T-cell (primary cell): ENCODE measurements around the gene ACAP3. TPM values are rescaled to one million over a fixed set of nuclear protein-coding genes. Genes with fewer than 3 reads are reported as not detected.
A peak's percentile ranks its signal among the peaks of the same experiment; 100 is the strongest.
"Not testable (repeated sequence)": the region's sequence is repeated elsewhere in the genome, so short reads cannot be mapped to it uniquely, and the experiment has no call there.

Experiments
- ATAC-seq, 4 experiments: fragments of 200-7000 bp in 3 of 4; fragments of 150-1000 bp in 1 of 4; cut with Tn5 transposase; replicated peaks in 1 of 4; 1 replicate in 3 of 4; 2 replicates in 1 of 4; pipeline ENCODE4 v1.10.0; 2021; ENCODE audit warnings: moderate library complexity in 3 of 4, mild to moderate bottlenecking in 2 of 4, moderate number of reproducible peaks in 1 of 4
- CTCF ChIA-PET, 2 donors: fragments of 300-600 bp; sonication (Branson Sonifier 250); formaldehyde crosslinking; loops; one replicate each; lab custom pipeline; 2022; ENCODE audit warnings: antibody characterized with exemption in 2 of 2; lab: Charles Lee
- POLR2A ChIA-PET, 2 donors: fragments of 300-600 bp; sonication (Branson Sonifier 250); formaldehyde crosslinking; loops; one replicate each; lab custom pipeline; 2022; ENCODE audit warnings: antibody characterized with exemption in 2 of 2; lab: Charles Lee
- DNase-seq, 35 experiments: peaks; one replicate each; pipeline versions ENCODE4 v3.0.0 to v3.0.0-alpha.2; 2013 to 2023
- H3K27ac ChIP-seq: one replicate; pipeline ENCODE4 v1.5.1; 2013; ENCODE audit warnings: low read length
- H3K27me3 ChIP-seq, 2 experiments: replicated peaks in 1 of 2; 1 replicate in 1 of 2; 2 replicates in 1 of 2; pipeline versions ENCODE4 v1.6.1 to v1.7.0; 2013; ENCODE audit warnings: low read length in 1 of 2, mixed read lengths in 1 of 2; ENCODE audit not compliant: control insufficient read depth in 2 of 2, insufficient read depth in 2 of 2; ENCODE audit errors: extremely low read depth in 1 of 2
- H3K36me3 ChIP-seq, 2 donors: 1 replicate in 1 of 2; 2 replicates in 1 of 2; pipeline versions ENCODE4 v1.6.1 to v1.7.0; 2013; ENCODE audit warnings: low read length in 1 of 2; ENCODE audit not compliant: control insufficient read depth in 2 of 2, insufficient read depth in 1 of 2; ENCODE audit errors: extremely low read depth in 1 of 2
- H3K4me1 ChIP-seq, 2 experiments: 1 replicate in 1 of 2; 2 replicates in 1 of 2; pipeline versions ENCODE4 v1.6.1 to v1.7.0; 2013; ENCODE audit warnings: low read length in 2 of 2, mixed read lengths in 1 of 2; ENCODE audit not compliant: insufficient read depth in 2 of 2, control insufficient read depth in 1 of 2; ENCODE audit errors: extremely low read depth in 1 of 2
- H3K4me3 ChIP-seq, 2 donors: 1 replicate in 1 of 2; 2 replicates in 1 of 2; pipeline versions ENCODE4 v1.5.1 to v1.7.0; 2013; ENCODE audit warnings: mild to moderate bottlenecking in 2 of 2, low read length in 1 of 2, moderate library complexity in 1 of 2; ENCODE audit not compliant: control insufficient read depth in 1 of 2; ENCODE audit errors: extremely low read depth in 1 of 2
- H3K9me3 ChIP-seq: 2 replicates; pipeline ENCODE4 v1.7.0; 2013
- H3K27ac Mint-ChIP-seq, 2 donors: one replicate each; pipeline ENCODE4 v1.8.0; 2020 to 2021; ENCODE audit warnings: mild to moderate bottlenecking in 2 of 2, mixed read lengths in 2 of 2
- H3K27me3 Mint-ChIP-seq, 2 donors: one replicate each; pipeline ENCODE4 v1.8.0; 2021 to 2022; ENCODE audit warnings: mixed read lengths in 2 of 2
- H3K36me3 Mint-ChIP-seq: one replicate; pipeline ENCODE4 v1.8.0; 2021; ENCODE audit warnings: mixed read lengths
- H3K4me1 Mint-ChIP-seq, 3 donors: one replicate each; pipeline ENCODE4 v1.8.0; 2020 to 2022; ENCODE audit warnings: mixed read lengths in 3 of 3, mild to moderate bottlenecking in 1 of 3
- H3K4me3 Mint-ChIP-seq, 3 donors: one replicate each; pipeline ENCODE4 v1.8.0; 2020 to 2022; ENCODE audit warnings: mild to moderate bottlenecking in 3 of 3, mixed read lengths in 3 of 3, moderate library complexity in 3 of 3
- H3K9me3 Mint-ChIP-seq, 3 donors: one replicate each; pipeline ENCODE4 v1.8.0; 2020 to 2022; ENCODE audit warnings: mixed read lengths in 3 of 3
- WGBS: methylation state at CpG from one replicate; pipeline ENCODE4 v1.1.5; 2013; ENCODE audit warnings: missing lambda C conversion rate; ENCODE audit not compliant: insufficient coverage; 5-methylcytosine and 5-hydroxymethylcytosine counted together
- total RNA-seq, 35 experiments: library from RNA in 6 of 35; stranded (reverse) in 6 of 35; fragments of 120-200 nt in 1 of 35; gene quantifications; one replicate each; pipeline versions ENCODE4 v1.2.1 to v1.2.4 and lab custom pipeline; 2013 to 2026

The ACAP3 gene
- total RNA-seq, 5 donors from 2014 or later (not counting 1 experiment from before 2014, with no cell fraction given) = 63.0 to 107 (median 99.8) TPM

DNA sequence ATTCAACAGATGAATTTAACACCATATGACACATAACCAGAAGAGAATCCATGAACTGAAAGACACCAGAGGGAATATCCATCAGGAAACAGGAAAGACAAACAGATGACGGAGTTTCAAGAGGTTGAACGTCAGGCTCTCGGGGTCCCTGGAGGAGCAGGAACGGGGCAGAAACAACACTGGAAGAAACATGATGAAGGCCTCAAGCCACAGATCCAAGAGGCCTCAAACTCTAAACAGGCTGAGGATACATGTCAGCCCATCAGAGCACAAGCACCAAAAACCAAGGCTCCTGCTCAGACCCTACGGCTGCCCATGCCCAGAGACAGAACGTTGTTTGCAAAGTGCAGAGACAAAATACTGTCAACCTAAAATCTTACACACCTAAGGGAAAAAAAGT is 9.7 kb upstream of the ACAP3 start:
- ChIA-PET CTCF (no interaction called here), POLR2A (no interaction called here)
- H3K27ac ChIP-seq = no peak overlapping the region
- no peak for DNase-seq
- peaks cover 37 to 61% of the 10 kb centered on the region in 2 donors for H3K36me3 ChIP-seq
- Mint-ChIP-seq H3K27me3 (no peaks in the 10 kb centered on the region), H3K36me3 (peaks cover 19% of the 10 kb centered on the region), H3K9me3 (no peaks in the 10 kb centered on the region), H3K4me3 (no peak overlapping the region), H3K4me1 (peaks cover 5 to 17% (median 16%) of the 10 kb centered on the region in 3 donors), H3K27ac (peak overlapping the region in 1 of 2 donors; percentile 16)
- H3K9me3 ChIP-seq = no peaks in the 10 kb centered on the region
- no peak overlapping the region for H3K4me3 ChIP-seq
- no peaks in the 10 kb centered on the region for H3K27me3 ChIP-seq
- peaks cover 0 to 23% of the 10 kb centered on the region in 2 experiments for H3K4me1 ChIP-seq
- 96% methylated on average over 4 of the region's 6 CpGs for WGBS
- no peak for ATAC-seq

DNA sequence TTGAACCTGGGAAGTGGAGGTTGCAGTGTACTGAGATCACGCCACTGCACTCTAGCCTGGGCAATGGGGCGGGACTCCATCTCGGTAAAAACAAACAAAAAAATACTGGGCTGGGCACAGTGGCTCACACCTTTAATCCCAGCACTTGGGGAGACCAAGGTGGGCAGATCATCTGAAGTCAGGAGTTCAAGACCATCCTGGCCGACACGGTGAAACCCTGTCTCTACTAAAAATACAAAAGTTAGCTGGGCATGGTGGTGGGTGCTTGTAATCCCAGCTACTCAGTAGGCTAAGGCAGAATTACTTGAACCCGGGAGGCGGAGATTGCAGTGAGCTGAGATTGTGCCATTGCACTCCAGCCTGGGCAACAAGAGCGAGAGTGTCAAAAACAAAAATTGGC is 8.5 kb upstream of the ACAP3 start:
- H3K27ac ChIP-seq, H3K4me3 Mint-ChIP-seq, H3K27me3 ChIP-seq, H3K9me3 Mint-ChIP-seq, ATAC-seq, POLR2A ChIA-PET, CTCF ChIA-PET, H3K27me3 Mint-ChIP-seq, H3K9me3 ChIP-seq, H3K4me1 Mint-ChIP-seq, DNase-seq, H3K4me3 ChIP-seq, H3K27ac Mint-ChIP-seq: not testable (repeated sequence)
- 93% methylated on average over 3 of the region's 8 CpGs for WGBS
- H3K4me1 ChIP-seq = peaks cover 0 to 12% of the 10 kb centered on the region in 2 experiments
- H3K36me3 ChIP-seq = peaks cover 39 to 72% of the 10 kb centered on the region in 2 donors
- H3K36me3 Mint-ChIP-seq = peaks cover 19% of the 10 kb centered on the region

DNA sequence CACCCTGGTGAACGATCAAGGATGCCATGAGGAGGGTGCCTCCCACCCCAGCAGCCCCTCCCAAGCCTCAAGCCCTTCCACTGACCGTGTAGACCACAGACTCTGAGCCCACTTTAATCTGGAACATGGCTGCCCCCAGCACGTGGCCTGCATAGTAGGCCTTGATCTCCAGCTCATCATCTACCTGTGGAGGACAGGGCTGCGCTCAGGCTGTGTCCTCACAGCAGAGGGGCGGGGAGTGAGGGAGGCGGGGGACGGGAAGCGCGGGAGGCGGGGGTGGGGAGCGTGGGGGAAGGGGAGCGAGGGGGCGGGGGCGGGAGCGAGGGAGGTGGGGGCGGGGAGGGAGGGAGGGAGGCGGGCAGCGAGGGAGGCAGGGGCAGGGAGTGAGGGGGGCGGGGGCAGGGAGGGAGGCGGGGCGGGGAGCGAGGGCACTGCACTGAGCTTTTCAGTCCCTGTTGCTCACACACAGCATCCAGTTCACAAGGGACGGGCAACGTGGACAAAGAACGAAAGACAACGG is 7.8 kb upstream of the ACAP3 start:
- H3K9me3 Mint-ChIP-seq = no peaks in the 10 kb centered on the region
- peaks cover 19% of the 10 kb centered on the region for H3K36me3 Mint-ChIP-seq
- CTCF ChIA-PET = interaction anchor here in 1 of 2 donors (0.5 kb wide), 1 partner anchor 87 kb away, joined by 3 read pairs; no protein-coding TSS in a partner anchor

DNA sequence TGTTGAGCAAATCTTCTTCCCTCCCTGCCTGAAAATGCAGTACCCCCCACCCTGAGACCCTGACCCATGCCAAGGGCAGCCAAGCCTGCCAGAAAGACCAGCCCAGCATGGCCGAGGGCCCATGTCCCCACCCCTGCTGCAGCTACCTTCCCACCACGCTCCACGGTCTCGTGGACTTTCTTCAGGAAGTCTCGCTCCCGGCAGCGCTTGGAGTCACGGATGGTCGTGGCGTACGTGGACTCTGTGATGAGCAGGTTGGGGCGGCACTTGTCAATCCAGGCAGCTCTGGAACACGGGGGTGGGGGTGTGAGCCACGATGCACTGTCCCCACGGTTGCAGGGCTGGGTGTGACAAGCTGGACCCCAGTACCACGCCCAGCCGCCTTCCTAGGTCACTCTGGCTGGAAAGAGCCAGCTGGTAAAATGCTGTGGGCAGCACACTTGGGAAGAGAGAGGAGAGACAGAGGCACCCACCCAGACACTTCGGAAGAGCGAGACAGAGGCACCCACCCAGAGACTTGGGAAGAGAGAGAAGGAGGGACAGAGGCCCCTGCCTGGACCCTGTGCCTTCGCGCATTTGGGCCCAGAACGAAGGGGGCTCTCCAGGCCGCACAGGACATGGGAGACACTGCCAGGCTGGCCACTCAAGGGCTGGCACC is 7.1 kb upstream of the ACAP3 start:
- H3K27me3 Mint-ChIP-seq = no peaks in the 10 kb centered on the region
- H3K4me1 Mint-ChIP-seq = peaks cover 0 to 4% (median 1%) of the 10 kb centered on the region in 3 donors
- CTCF ChIA-PET = no interaction called here
- ATAC-seq = no peak
- Histone ChIP-seq H3K27me3 (no peaks in the 10 kb centered on the region), H3K4me1 (peaks cover 0 to 5% of the 10 kb centered on the region in 2 experiments), H3K4me3 (no peak overlapping the region), H3K36me3 (peaks cover 31 to 64% of the 10 kb centered on the region in 2 donors), H3K9me3 (no peaks in the 10 kb centered on the region), H3K27ac (no peak overlapping the region)
- DNase-seq = no peak
- POLR2A ChIA-PET = no interaction called here
- H3K9me3 Mint-ChIP-seq = no peaks in the 10 kb centered on the region
- H3K4me3 Mint-ChIP-seq = no peak overlapping the region
- 94% methylated on average over 21 of the region's 23 CpGs for WGBS
- no peak overlapping the region for H3K27ac Mint-ChIP-seq
- H3K36me3 Mint-ChIP-seq = peaks cover 19% of the 10 kb centered on the region

More for the DNA sequence above, 7.8 kb upstream of the ACAP3 start:
- POLR2A ChIA-PET = no interaction called here
- Histone ChIP-seq H3K4me1 (peaks cover 0 to 5% of the 10 kb centered on the region in 2 experiments), H3K36me3 (peaks cover 32 to 69% of the 10 kb centered on the region in 2 donors), H3K27me3 (no peaks in the 10 kb centered on the region), H3K4me3 (no peak overlapping the region), H3K27ac (no peak overlapping the region), H3K9me3 (no peaks in the 10 kb centered on the region)
- no peak for DNase-seq
- no peak for ATAC-seq
- WGBS = 95% methylated on average over 5 of the region's 26 CpGs
- H3K4me3 Mint-ChIP-seq = no peak overlapping the region
- H3K27me3 Mint-ChIP-seq = no peaks in the 10 kb centered on the region
- peaks cover 0 to 9% (median 5%) of the 10 kb centered on the region in 3 donors for H3K4me1 Mint-ChIP-seq
- no peak overlapping the region for H3K27ac Mint-ChIP-seq

DNA sequence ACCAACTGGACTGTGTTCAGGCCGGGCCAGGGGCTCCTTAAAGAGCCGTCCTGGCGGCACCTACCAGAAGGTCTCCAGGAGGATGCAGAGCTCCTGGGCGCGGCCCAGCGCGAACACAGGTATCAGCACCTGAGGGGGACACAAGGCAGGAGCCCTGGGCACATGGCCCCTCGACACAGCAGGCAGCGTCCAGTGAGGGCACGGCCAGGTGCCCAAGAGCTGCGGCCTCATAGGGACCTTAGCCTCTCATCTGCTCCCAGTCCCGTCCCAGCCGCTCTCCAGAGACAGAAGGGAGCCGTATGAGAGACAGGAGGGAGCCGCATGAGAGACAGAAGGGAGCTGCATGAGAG is 6.5 kb upstream of the ACAP3 start:
- Histone ChIP-seq H3K4me3 (no peak overlapping the region), H3K4me1 (peaks cover 0 to 11% of the 10 kb centered on the region in 2 experiments), H3K9me3 (no peaks in the 10 kb centered on the region), H3K27me3 (no peaks in the 10 kb centered on the region), H3K27ac (no peak overlapping the region), H3K36me3 (peaks cover 26 to 60% of the 10 kb centered on the region in 2 donors)
- no peaks in the 10 kb centered on the region for H3K9me3 Mint-ChIP-seq
- peaks cover 15% of the 10 kb centered on the region for H3K36me3 Mint-ChIP-seq
- DNase-seq = no peak
- H3K27ac Mint-ChIP-seq = no peak overlapping the region
- POLR2A ChIA-PET = no interaction called here
- CTCF ChIA-PET = no interaction called here
- ATAC-seq = no peak
- H3K4me3 Mint-ChIP-seq = no peak overlapping the region
- peaks cover 0 to 5% (median 1%) of the 10 kb centered on the region in 3 donors for H3K4me1 Mint-ChIP-seq
- 96% methylated on average over 14 of the region's 15 CpGs for WGBS
- no peaks in the 10 kb centered on the region for H3K27me3 Mint-ChIP-seq

DNA sequence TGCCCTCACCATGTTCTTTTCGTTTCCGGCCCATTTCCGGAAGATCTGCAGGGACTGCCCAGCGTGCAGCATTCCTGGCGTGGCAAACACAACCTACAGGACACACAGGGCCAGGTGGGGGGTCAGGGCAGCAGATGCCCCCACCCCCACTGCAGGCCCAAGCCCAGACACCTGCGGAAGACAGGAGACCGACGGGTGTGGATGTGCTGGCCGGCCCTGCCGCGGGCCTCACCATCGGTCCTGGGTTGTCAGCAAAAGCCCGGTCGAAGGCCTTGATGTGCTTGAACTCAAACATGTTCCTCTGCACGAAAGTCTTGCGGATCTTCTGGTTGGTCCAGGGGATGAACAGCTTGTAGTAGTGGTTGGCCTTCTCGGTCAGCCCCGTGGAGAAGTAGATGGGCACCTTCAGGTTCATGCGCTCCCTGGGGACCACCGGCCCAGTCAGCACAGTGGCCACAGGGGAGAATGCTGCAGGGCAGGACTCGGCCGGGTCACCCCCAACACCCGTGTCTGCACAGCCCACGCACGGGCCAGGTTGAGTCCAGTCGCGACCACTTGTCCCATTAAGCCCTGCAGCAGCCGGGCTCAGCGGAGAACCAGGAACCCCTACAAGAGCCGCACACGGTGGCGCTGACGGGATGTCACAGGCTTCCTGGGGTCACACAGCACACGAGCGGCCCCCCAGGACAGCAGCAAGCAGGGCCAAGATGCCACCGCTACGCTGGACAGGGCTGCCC is 5.9 kb upstream of the ACAP3 start:
- no peak overlapping the region for H3K4me3 ChIP-seq
- H3K36me3 ChIP-seq = peaks cover 20 to 55% of the 10 kb centered on the region in 2 donors
- H3K27me3 ChIP-seq = no peaks in the 10 kb centered on the region
- Mint-ChIP-seq H3K27ac (no peak overlapping the region), H3K4me3 (no peak overlapping the region), H3K36me3 (peaks cover 13% of the 10 kb centered on the region), H3K4me1 (peaks cover 0 to 5% (median 1%) of the 10 kb centered on the region in 3 donors), H3K9me3 (no peaks in the 10 kb centered on the region), H3K27me3 (no peaks in the 10 kb centered on the region)
- peaks cover 0 to 14% of the 10 kb centered on the region in 2 experiments for H3K4me1 ChIP-seq
- ATAC-seq = no peak
- ChIA-PET CTCF (no interaction called here), POLR2A (no interaction called here)
- DNase-seq = no peak
- WGBS = 96% methylated on average over 36 of the region's 37 CpGs
- H3K9me3 ChIP-seq = no peaks in the 10 kb centered on the region
- H3K27ac ChIP-seq = no peak overlapping the region
